Heart right ventricle (tissue), 16 donors: ENCODE results near the gene PRKN. TPM values are rescaled to one million over a fixed set of nuclear protein-coding genes. Genes with fewer than 3 reads are reported as not detected.

ENCODE experiments used
- ATAC-seq, 8 donors: fragments of 200-7000 bp; cut with Tn5 transposase; one replicate each; pipeline ENCODE4 v1.9.1; 2020; ENCODE audit warnings: mild to moderate bottlenecking in 8 of 8, moderate library complexity in 8 of 8, moderate number of reproducible peaks in 1 of 8
- DNase-seq, 2 donors: peaks; one replicate each; pipeline ENCODE4 v3.0.0-alpha.2; 2020
- H3K27ac ChIP-seq, 10 donors: fragments of 200-600 bp; sonication (generic) in 2 of 10; one replicate each; pipeline versions ENCODE4 v1.5.0 to v1.8.0; 2020 to 2022; ENCODE audit warnings: mild to moderate bottlenecking in 3 of 10
- H3K27me3 ChIP-seq, 7 donors: fragments of 200-600 bp; one replicate each; pipeline ENCODE4 v1.8.0; 2021 to 2022; ENCODE audit warnings: mild to moderate bottlenecking in 2 of 7
- H3K36me3 ChIP-seq, 9 donors: fragments of 200-600 bp; sonication (generic) in 1 of 9; one replicate each; pipeline versions ENCODE4 v1.5.0 to v1.8.0; 2020 to 2022; ENCODE audit warnings: mild to moderate bottlenecking in 2 of 9
- H3K4me1 ChIP-seq, 9 donors: fragments of 200-600 bp; sonication (generic) in 1 of 9; one replicate each; pipeline versions ENCODE4 v1.5.0 to v1.8.0; 2020 to 2022; ENCODE audit warnings: mild to moderate bottlenecking in 4 of 9
- H3K4me3 ChIP-seq, 10 donors: fragments of 200-600 bp; sonication (generic) in 2 of 10; one replicate each; pipeline versions ENCODE4 v1.5.0 to v1.8.0; 2020 to 2022; ENCODE audit warnings: mild to moderate bottlenecking in 7 of 10, moderate library complexity in 2 of 10
- H3K9me3 ChIP-seq, 11 donors: fragments of 200-600 bp in 10 of 11; sonication (generic) in 2 of 11; one replicate each; pipeline versions ENCODE4 v1.5.0 to v1.8.0; 2013 to 2022; ENCODE audit warnings: mild to moderate bottlenecking in 2 of 11, control low read depth in 1 of 11, moderate library complexity in 1 of 11
- WGBS, 2 donors: extraction: QIAGEN DNeasy Blood & Tissue Kit; methylation state at CpG; one replicate each; pipeline ENCODE4 v1.1.7; 2013; ENCODE audit warnings: inconsistent platforms in 1 of 2; 5-methylcytosine and 5-hydroxymethylcytosine counted together
- intact Hi-C, 10 donors: fragments of 100-400 bp; cut with DNase I; formaldehyde crosslinking; loops; one replicate each; pipeline versions ENCODE4 v1.11.1 to v1.14.2; 2022
- polyA plus RNA-seq, 2 donors: library from polyadenylated mRNA; stranded (reverse); fragments of 200-250 nt; gene quantifications; one replicate each; pipeline ENCODE4 v1.2.3, GENCODE V29; 2013
- total RNA-seq, 10 donors: library from RNA; stranded (reverse); fragmentation: NEBNext Ultra II Directional in 3 of 10; extraction: Animal tissue kit (Norgen Biotek cat#: 25700) in 3 of 10; gene quantifications; one replicate each; pipeline versions ENCODE4 v1.2.1 to v1.2.4, GENCODE V29; 2021 to 2023
- TF ChIP-seq, protein P1 (sequence below), 9 donors: fragments of 200-600 bp; sonication (generic) in 2 of 9; IDR thresholded peaks; one replicate each; pipeline versions ENCODE4 v1.5.0 to v1.8.0; 2021 to 2022; ENCODE audit warnings: antibody characterized with exemption in 9 of 9, mild to moderate bottlenecking in 5 of 9, moderate library complexity in 1 of 9
- donor health status: Arrhythmogenic right ventricular cardiomyopathy.
- donor health status: ischemic (EF 13 %, LVEDD 7.1; RV severe dilation, severe dysfunction).
- donor health status: healthy with polysubstance abuse.
- donor health status: DM: no; HTN: yes; CAD: no.
- donor health status: DM: no; HTN: no; CAD: no.
- donor health status: ischemic (EF 25% LVEDD 6.9; RV normal size, moderate dysfunction).
- donor health status: ischemic (EF 25% LVEDD 5.7; RV mildly dilated, moderate dysfunction).
- donor health status: healthy.
- donor health status: DM: yes; HTN: yes; CAD: no.
- donor health status: Ischemic cardiomyopathy.
- donor health status: ischemic (EF 35%, LVEDD 5.7; RV mildly dilated, moderate dysfunction).
- donor health status: nonischemic (EF 11% LVEDD 7.7; RV severe dilation, severe dysfunction).
- donor health status: DM: yes; HTN: yes; CAD: no.
- donor health status: PGD.
- donor health status: ischemic (EF 29% LVEDD 5.4; RV normal size, mild dysfunction).
- donor health status: nonischemic (EF 23%, LVEDD 6.1; RV moderate dilation, normal function).

Gene PRKN
- total and polyA plus RNA-seq, 12 donors, result 2.3 to 27.7 (median 26.3) TPM

DNA sequence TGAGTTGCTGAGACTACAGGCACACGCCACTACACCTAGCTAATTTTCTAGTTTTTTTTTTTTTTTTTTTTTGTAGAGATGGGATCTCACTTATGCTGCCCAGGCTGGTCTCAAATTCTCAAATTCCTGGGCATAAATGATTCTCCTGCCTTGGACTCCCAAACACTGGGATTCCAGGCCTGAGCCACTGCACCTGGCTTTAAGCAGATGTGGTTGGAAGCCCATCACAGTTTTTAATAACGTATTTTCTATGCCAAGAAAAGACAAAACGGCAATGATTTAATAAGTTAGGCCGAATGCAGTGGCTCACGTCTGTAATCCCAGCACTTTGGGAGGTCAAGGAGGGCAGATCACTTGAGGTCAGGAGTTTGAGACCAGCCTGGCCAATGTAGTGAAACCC is 456.6 kb downstream of the PRKN start:
- ATAC-seq (no peak), DNase-seq (no peak)
- Histone ChIP-seq H3K36me3 (no peaks in the 10 kb centered on the region), H3K9me3 (no peaks in the 10 kb centered on the region), H3K27ac (no peak overlapping the region), H3K4me1 (no peaks in the 10 kb centered on the region), H3K4me3 (no peak overlapping the region), H3K27me3 (no peaks in the 10 kb centered on the region)
- WGBS, 2 donors, result 92 to 94% methylated on average over 5 of the region's 5 CpGs
- intact Hi-C loops, result no loop called here
- TF ChIP-seq, protein P1, sequence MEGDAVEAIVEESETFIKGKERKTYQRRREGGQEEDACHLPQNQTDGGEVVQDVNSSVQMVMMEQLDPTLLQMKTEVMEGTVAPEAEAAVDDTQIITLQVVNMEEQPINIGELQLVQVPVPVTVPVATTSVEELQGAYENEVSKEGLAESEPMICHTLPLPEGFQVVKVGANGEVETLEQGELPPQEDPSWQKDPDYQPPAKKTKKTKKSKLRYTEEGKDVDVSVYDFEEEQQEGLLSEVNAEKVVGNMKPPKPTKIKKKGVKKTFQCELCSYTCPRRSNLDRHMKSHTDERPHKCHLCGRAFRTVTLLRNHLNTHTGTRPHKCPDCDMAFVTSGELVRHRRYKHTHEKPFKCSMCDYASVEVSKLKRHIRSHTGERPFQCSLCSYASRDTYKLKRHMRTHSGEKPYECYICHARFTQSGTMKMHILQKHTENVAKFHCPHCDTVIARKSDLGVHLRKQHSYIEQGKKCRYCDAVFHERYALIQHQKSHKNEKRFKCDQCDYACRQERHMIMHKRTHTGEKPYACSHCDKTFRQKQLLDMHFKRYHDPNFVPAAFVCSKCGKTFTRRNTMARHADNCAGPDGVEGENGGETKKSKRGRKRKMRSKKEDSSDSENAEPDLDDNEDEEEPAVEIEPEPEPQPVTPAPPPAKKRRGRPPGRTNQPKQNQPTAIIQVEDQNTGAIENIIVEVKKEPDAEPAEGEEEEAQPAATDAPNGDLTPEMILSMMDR (IDR thresholded peaks at IDR 0.05), result no peak

DNA sequence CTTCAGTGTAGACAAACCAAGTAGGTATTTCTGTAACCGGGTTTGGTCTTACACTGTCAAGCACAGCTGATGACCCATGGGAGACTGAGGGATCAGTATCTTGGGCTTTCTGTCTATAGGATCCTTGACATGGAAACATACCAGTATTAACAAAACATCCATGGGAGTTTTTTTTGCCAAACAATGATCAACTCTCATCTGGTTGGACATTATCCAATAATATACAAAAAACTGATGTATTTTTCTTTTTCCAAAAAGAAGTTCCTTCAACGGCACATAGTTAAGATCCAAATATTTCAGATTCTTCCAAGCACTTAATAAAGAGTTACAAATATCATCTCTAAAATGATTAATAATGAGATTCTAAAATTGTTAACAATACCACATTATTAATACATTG is 459.9 kb downstream of the PRKN start:
- 75 to 77% methylated on average over 2 of the region's 2 CpGs for WGBS, 2 donors
- TF ChIP-seq, protein P1 (IDR thresholded peaks at IDR 0.05), result no peak
- H3K9me3 ChIP-seq, result no peaks in the 10 kb centered on the region
- no peak overlapping the region for H3K4me3 ChIP-seq
- H3K36me3 ChIP-seq, result no peaks in the 10 kb centered on the region
- intact Hi-C loops, result no loop called here
- H3K27ac ChIP-seq, result no peak overlapping the region
- ATAC-seq (no peak), DNase-seq (no peak)
- H3K27me3 ChIP-seq, result no peaks in the 10 kb centered on the region
- no peaks in the 10 kb centered on the region for H3K4me1 ChIP-seq

DNA sequence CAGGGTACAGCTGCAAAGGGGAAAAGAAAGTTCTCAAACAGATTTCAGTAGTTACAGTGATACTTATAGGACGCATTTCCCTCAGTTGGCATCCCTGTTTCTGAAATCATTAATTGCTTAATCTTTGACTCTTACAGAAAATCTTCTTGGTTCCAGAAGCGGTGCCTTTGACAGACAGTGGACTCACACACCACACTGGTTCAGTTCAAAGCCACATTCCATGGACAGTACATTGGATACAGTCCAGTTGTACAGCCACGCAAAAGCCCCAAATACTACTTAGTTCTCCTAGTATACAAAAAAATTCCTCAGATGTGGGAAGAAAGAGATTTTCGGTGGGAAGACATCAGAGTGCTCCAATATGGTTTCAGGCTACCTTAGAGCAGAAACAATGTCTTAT is 460.4 kb downstream of the PRKN start:
- H3K36me3 ChIP-seq, result no peaks in the 10 kb centered on the region
- no peak overlapping the region for H3K27ac ChIP-seq
- H3K9me3 ChIP-seq, result no peaks in the 10 kb centered on the region
- no peaks in the 10 kb centered on the region for H3K27me3 ChIP-seq
- intact Hi-C loops, result no loop called here
- TF ChIP-seq, protein P1 (IDR thresholded peaks at IDR 0.05), result no peak
- ATAC-seq (no peak), DNase-seq (no peak)
- 73 to 75% methylated on average over 4 of the region's 4 CpGs for WGBS, 2 donors
- no peaks in the 10 kb centered on the region for H3K4me1 ChIP-seq
- H3K4me3 ChIP-seq, result no peak overlapping the region

DNA sequence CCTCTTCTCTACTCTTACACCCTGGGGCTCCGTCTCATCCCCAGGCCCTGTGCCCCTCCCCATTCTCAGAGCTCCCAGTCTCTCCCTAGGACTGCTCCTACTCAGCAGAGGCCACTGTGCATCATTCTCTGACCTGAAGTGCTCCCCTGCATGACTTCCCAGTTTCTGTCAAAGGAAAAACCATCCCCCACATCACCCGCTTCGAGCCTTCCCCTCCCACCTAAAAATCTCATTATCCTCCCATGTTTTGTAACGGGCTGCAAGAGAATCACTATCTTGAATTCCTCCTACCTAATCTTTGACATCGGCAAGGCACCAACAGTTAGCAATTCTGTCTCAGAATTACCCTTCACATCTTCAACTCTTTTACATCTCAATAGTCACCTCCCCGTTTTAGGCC is 463.0 kb downstream of the PRKN start:
- ATAC-seq, result no peak
- Histone ChIP-seq H3K36me3 (no peaks in the 10 kb centered on the region), H3K4me1 (no peaks in the 10 kb centered on the region), H3K27ac (no peak overlapping the region), H3K9me3 (no peaks in the 10 kb centered on the region), H3K4me3 (no peak overlapping the region), H3K27me3 (no peaks in the 10 kb centered on the region)
- DNase-seq, result no peak
- TF ChIP-seq, protein P1 (IDR thresholded peaks at IDR 0.05), result no peak
- intact Hi-C loops, result no loop called here
- WGBS, 2 donors, result 85 to 86% methylated on average over 6 of the region's 6 CpGs
